Smooth muscle cell (in vitro differentiated cells): ENCODE measurements around the gene ANKRD33. TPM values are rescaled to one million over a fixed set of nuclear protein-coding genes. Genes with fewer than 3 reads are reported as not detected.

Experiments
- DNase-seq: peaks from one replicate; lab custom pipeline; 2025; ENCODE audit not compliant: unreplicated experiment; lab: John Stamatoyannopoulos, UW
- H2AFZ ChIP-seq: fragments of 200-600 bp; sonication (generic); 2 replicates; pipeline ENCODE4 v1.6.0; 2016; ENCODE audit warnings: antibody characterized with exemption, low read depth, mild to moderate bottlenecking
- H3F3A ChIP-seq: fragments of 200-600 bp; sonication (generic); 2 replicates; pipeline ENCODE4 v1.6.0; 2017; ENCODE audit warnings: antibody characterized with exemption, low read depth
- H3K27ac ChIP-seq: fragments of 200-600 bp; sonication (generic); 2 replicates; pipeline ENCODE4 v1.5.1; 2016; ENCODE audit warnings: low read depth, mild to moderate bottlenecking
- H3K27me3 ChIP-seq: fragments of 200-600 bp; sonication (generic); 2 replicates; pipeline ENCODE4 v1.6.1; 2016; ENCODE audit warnings: low read depth, mild to moderate bottlenecking
- H3K36me3 ChIP-seq: fragments of 200-600 bp; sonication (generic); 2 replicates; pipeline ENCODE4 v1.5.1; 2016; ENCODE audit warnings: low read depth
- H3K4me1 ChIP-seq: fragments of 200-600 bp; sonication (generic); 2 replicates; pipeline ENCODE4 v1.5.1; 2016; ENCODE audit warnings: low read depth
- H3K4me2 ChIP-seq: fragments of 200-600 bp; sonication (generic); 2 replicates; pipeline ENCODE4 v1.6.0; 2016; ENCODE audit warnings: mild to moderate bottlenecking
- H3K4me3 ChIP-seq: fragments of 200-600 bp; sonication (generic); 2 replicates; pipeline ENCODE4 v1.5.1; 2016; ENCODE audit warnings: mild to moderate bottlenecking
- H3K79me2 ChIP-seq: fragments of 200-600 bp; sonication (generic); 2 replicates; pipeline ENCODE4 v1.6.0; 2016; ENCODE audit warnings: low read depth, mild to moderate bottlenecking
- H3K9ac ChIP-seq: fragments of 200-600 bp; sonication (generic); 2 replicates; pipeline ENCODE4 v1.6.0; 2016; ENCODE audit warnings: low read depth
- H3K9me3 ChIP-seq: fragments of 200-600 bp; sonication (generic); replicated peaks from 2 replicates; pipeline ENCODE4 v1.5.1; 2016; ENCODE audit warnings: low read depth
- H4K20me1 ChIP-seq: fragments of 200-600 bp; sonication (generic); 2 replicates; pipeline ENCODE4 v1.6.0; 2016; ENCODE audit warnings: low read depth
- WGBS: methylation state at CpG from one replicate; pipeline ENCODE4 v1.1.7; 2016; ENCODE audit warnings: low lambda C conversion rate; 5-methylcytosine and 5-hydroxymethylcytosine counted together
- polyA plus RNA-seq: library from polyadenylated mRNA; unstranded; fragments of >200 nt; fragmentation: Nextera tagmentation; extraction: Ambion mirVana; gene quantifications from 2 replicates; pipeline ENCODE4 v1.2.1, GENCODE V29; 2016
- total RNA-seq: library from RNA; depleted of rRNA; stranded (reverse); fragments of >200 nt; gene quantifications from 2 replicates; pipeline ENCODE4 v1.2.3, GENCODE V29; 2014
- TF ChIP-seq, protein P1 (sequence below): fragments of 200-600 bp; sonication (generic); IDR thresholded peaks from 2 replicates; pipeline ENCODE4 v1.5.1; 2017; ENCODE audit warnings: borderline replicate concordance, mild to moderate bottlenecking, antibody characterized with exemption; ENCODE audit not compliant: insufficient read depth, poor library complexity, severe bottlenecking

Gene ANKRD33
- total and polyA plus RNA-seq, 2 experiments from 2014 or later, result 1.3 TPM; not detected in 1

DNA sequence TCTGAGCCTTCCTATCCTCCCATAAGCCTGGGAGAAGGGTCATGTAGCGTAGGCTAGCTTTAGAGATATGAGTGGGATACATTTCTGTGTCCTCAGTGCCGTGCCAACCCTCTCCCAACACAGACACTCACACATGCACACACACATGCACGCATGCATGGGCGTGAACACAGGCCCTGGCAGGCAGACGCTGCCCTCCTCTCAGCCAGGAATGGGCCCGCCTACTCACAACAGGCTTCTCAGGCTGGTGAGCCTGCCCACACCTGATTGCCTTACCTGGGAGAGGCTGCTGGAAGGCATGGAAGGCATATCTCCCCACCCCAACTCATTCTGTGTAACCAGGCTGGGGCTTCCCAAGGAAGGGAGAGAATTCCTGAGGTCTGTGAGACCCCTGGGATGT, 50.8 kb downstream of the ANKRD33 start:
- Histone ChIP-seq H4K20me1 (no peaks in the 10 kb centered on the region), H3K4me3 (no peak overlapping the region), H3F3A (peaks cover 2% of the 10 kb centered on the region), H3K9ac (no peak overlapping the region), H3K27ac (no peak overlapping the region), H3K36me3 (no peaks in the 10 kb centered on the region), H3K4me2 (no peak overlapping the region), H3K79me2 (no peaks in the 10 kb centered on the region), H3K9me3 (no peaks in the 10 kb centered on the region), H2AFZ (no peak overlapping the region), H3K4me1 (peaks cover 4% of the 10 kb centered on the region), H3K27me3 (no peaks in the 10 kb centered on the region)
- DNase-seq, result no peak
- TF ChIP-seq, protein P1, sequence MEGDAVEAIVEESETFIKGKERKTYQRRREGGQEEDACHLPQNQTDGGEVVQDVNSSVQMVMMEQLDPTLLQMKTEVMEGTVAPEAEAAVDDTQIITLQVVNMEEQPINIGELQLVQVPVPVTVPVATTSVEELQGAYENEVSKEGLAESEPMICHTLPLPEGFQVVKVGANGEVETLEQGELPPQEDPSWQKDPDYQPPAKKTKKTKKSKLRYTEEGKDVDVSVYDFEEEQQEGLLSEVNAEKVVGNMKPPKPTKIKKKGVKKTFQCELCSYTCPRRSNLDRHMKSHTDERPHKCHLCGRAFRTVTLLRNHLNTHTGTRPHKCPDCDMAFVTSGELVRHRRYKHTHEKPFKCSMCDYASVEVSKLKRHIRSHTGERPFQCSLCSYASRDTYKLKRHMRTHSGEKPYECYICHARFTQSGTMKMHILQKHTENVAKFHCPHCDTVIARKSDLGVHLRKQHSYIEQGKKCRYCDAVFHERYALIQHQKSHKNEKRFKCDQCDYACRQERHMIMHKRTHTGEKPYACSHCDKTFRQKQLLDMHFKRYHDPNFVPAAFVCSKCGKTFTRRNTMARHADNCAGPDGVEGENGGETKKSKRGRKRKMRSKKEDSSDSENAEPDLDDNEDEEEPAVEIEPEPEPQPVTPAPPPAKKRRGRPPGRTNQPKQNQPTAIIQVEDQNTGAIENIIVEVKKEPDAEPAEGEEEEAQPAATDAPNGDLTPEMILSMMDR, result no peak
- 86% methylated on average over 6 of the region's 6 CpGs for WGBS

DNA sequence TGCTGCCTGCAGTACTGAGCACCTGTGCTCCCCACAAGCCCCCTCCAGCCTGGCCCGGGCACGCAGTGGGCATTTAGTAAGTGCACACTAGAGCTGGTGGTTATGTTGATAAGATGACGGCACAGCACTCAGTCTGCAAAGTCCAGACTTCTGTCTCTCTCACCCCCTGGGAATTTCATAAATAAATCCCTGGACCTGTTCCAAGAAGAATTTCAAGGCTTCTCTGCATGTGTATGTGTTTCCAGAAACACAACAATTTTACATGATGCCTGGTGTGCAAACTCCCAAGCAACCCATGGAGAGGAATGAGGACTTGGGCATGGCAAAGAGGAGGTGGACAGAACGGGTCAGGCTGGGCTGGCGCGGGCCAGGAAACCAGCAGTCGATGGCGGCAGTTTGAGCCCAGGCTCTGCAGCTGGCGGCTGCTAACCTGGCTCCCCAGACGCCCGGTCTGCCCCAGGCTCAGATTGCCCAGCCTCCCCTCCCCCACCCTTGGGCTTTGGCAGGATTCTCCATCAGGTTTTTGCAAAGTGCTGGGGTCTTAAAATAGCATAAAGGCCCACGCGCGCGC, 53.2 kb downstream of the ANKRD33 start:
- no peak for DNase-seq

More for the DNA sequence above, 53.2 kb downstream of the ANKRD33 start:
- Histone ChIP-seq H3K36me3 (no peaks in the 10 kb centered on the region), H3K27me3 (no peaks in the 10 kb centered on the region), H3K27ac (no peak overlapping the region), H2AFZ (no peak overlapping the region), H4K20me1 (no peaks in the 10 kb centered on the region), H3K79me2 (no peaks in the 10 kb centered on the region), H3K9ac (no peak overlapping the region), H3F3A (peaks cover 2% of the 10 kb centered on the region), H3K4me3 (no peak overlapping the region), H3K4me2 (peak overlapping the region; percentile 49), H3K4me1 (peaks cover 4% of the 10 kb centered on the region), H3K9me3 (peaks cover 5% of the 10 kb centered on the region)
- 62% methylated on average over 15 of the region's 15 CpGs for whole genome bisulfite sequencing
- TF ChIP-seq, protein P1, result no peak

Other genes with a start within 250 kb of the ANKRD33 start
- gene FIGNL2, start 39.4 kb upstream of the ANKRD33 start, total RNA-seq, result 2.3 and 2.7 TPM in 2 replicates
- gene FIGNL2, start 39.4 kb upstream of the ANKRD33 start, polyA plus RNA-seq, result 1.1 TPM in 2 replicates
- gene ACVRL1, start 19.4 kb downstream of the ANKRD33 start, total RNA-seq, result 10.3 and 10.4 TPM in 2 replicates
- gene ACVRL1, start 19.4 kb downstream of the ANKRD33 start, polyA plus RNA-seq, result 7.3 and 8.4 TPM in 2 replicates
- 4.0 and 6.0 TPM in 2 replicates for gene ACVR1B, start 63.6 kb downstream of the ANKRD33 start, total RNA-seq
- gene ACVR1B, start 63.6 kb downstream of the ANKRD33 start, polyA plus RNA-seq, result 1.9 and 2.8 TPM in 2 replicates
- 4.1 and 12.2 TPM in 2 replicates for gene TAMALIN, start 118.8 kb downstream of the ANKRD33 start, total RNA-seq
- gene TAMALIN, start 118.8 kb downstream of the ANKRD33 start, polyA plus RNA-seq, result 32.4 and 36.8 TPM in 2 replicates
- 178 and 182 TPM in 2 replicates for gene NR4A1, start 163.3 kb downstream of the ANKRD33 start, total RNA-seq
- gene NR4A1, start 163.3 kb downstream of the ANKRD33 start, polyA plus RNA-seq, result 510 and 634 TPM in 2 replicates
- 62.6 and 73.4 TPM in 2 replicates for gene ATG101, start 181.9 kb downstream of the ANKRD33 start, total RNA-seq
- gene ATG101, start 181.9 kb downstream of the ANKRD33 start, polyA plus RNA-seq, result 114 and 120 TPM in 2 replicates
- gene SMIM41, start 191.6 kb downstream of the ANKRD33 start, total RNA-seq, result not detected in 2 replicates
- not detected in 2 replicates for gene SMIM41, start 191.6 kb downstream of the ANKRD33 start, polyA plus RNA-seq